ENCODE results near the gene ASTE1.

DNA sequence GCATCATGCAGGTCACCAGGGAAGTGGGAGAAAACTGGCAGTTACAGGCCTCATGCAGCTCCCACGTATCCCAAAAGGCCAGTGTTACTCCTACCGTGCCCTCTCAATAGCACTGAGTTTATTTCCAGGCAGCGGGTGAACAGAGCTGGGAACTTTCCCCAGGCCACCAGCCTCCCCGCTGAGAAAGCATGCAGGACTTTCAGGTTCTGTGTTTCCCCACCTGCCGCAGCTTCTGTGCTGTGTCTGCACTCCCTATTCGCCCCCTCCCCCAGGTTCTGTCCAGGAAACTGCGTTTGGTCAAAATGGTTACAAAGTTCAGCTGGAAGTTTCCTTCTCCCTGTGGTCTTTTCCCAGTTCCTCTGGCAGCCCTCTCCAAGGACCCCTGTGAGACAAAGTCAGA, 21.4 kb upstream of the ASTE1 start:
- TF ChIP-seq, protein P1, sequence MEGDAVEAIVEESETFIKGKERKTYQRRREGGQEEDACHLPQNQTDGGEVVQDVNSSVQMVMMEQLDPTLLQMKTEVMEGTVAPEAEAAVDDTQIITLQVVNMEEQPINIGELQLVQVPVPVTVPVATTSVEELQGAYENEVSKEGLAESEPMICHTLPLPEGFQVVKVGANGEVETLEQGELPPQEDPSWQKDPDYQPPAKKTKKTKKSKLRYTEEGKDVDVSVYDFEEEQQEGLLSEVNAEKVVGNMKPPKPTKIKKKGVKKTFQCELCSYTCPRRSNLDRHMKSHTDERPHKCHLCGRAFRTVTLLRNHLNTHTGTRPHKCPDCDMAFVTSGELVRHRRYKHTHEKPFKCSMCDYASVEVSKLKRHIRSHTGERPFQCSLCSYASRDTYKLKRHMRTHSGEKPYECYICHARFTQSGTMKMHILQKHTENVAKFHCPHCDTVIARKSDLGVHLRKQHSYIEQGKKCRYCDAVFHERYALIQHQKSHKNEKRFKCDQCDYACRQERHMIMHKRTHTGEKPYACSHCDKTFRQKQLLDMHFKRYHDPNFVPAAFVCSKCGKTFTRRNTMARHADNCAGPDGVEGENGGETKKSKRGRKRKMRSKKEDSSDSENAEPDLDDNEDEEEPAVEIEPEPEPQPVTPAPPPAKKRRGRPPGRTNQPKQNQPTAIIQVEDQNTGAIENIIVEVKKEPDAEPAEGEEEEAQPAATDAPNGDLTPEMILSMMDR (IDR thresholded peaks at IDR 0.05) = no peak
- TF ChIP-seq POLR2A (IDR thresholded peaks at IDR 0.05) = no peak
- no peak for TF ChIP-seq POLR2AphosphoS5 (IDR thresholded peaks at IDR 0.05)
